ENCODE data around the gene SNRPB2. TPM values are rescaled to one million over a fixed set of nuclear protein-coding genes. Genes with fewer than 3 reads are reported as not detected.

SNRPB2 gene
- total and polyA plus RNA-seq, 2 donors (not counting 3 experiments of a cell fraction or from before 2014, with no cell fraction given): 43.7 to 76.0 TPM

GRCh38 chr20:16713066-16713465 lies 16.8 kb upstream of the SNRPB2 start:
- no peaks in the 10 kb centered on the region for H3K4me1 ChIP-seq (ENCODE audit: control insufficient read depth, extremely low read depth, insufficient read depth, low read length)
- H3K9me1 ChIP-seq (replicated peaks; ENCODE audit: control insufficient read depth, extremely low read depth, insufficient read depth, low read length): no peaks in the 10 kb centered on the region
- no peaks in the 10 kb centered on the region for H3K79me2 ChIP-seq (ENCODE audit: control insufficient read depth, insufficient read depth, low read length)
- DNase-seq (ENCODE audit: low read depth, low spot score): no peak
- ChIA-PET POLR2A (no interaction called here), CTCF (no interaction called here)
- H2AFZ ChIP-seq (ENCODE audit: low read depth, low read length): no peak overlapping the region
- dilution Hi-C loops (cut with MboI; ENCODE audit: extremely low pct_ligation_motif_present, low sequenced_read_pairs) (no loop called here), intact Hi-C loops (cut with micrococcal nuclease) (no loop called here)
- peaks cover 0 to 1% of the 10 kb centered on the region in 2 experiments for H3K27me3 ChIP-seq (ENCODE audit: control insufficient read depth in 2 of 2, insufficient read depth in 2 of 2, low read length in 2 of 2)
- no TSS peak for BruUV-seq (replicated peaks)
- H3K9ac ChIP-seq (replicated peaks; ENCODE audit: extremely low read depth, insufficient read depth, low read length): no peak overlapping the region
- no peak overlapping the region for H3K27ac ChIP-seq (ENCODE audit: insufficient read depth, low read depth, low read length)
- TF ChIP-seq EZH2 (IDR thresholded peaks at IDR 0.05; ENCODE audit: borderline replicate concordance, low read depth, low read length, severe bottlenecking): no peak
- no peaks in the 10 kb centered on the region for H3K9me3 ChIP-seq (replicated peaks; ENCODE audit: control insufficient read depth, insufficient read depth, low read length)
- no peak overlapping the region for H3K4me2 ChIP-seq (ENCODE audit: insufficient read depth, low read length)
- H3K4me3 ChIP-seq (replicated peaks in 1 of 3; ENCODE audit: insufficient read depth in 1 of 3, low read depth in 1 of 3, low read length in 3 of 3): no peak overlapping the region
- FAIRE-seq: no peak
- no peaks in the 10 kb centered on the region for H3K36me3 ChIP-seq (ENCODE audit: control insufficient read depth in 2 of 2, extremely low read depth in 1 of 2, insufficient read depth in 2 of 2, low read length in 2 of 2)
- no peaks in the 10 kb centered on the region for H4K20me1 ChIP-seq (replicated peaks; ENCODE audit: control insufficient read depth, extremely low read depth, insufficient read depth, low read length)

GRCh38 chr20:16714242-16714641 lies 15.6 kb upstream of the SNRPB2 start:
- POLR2A ChIA-PET: no interaction called here
- dilution Hi-C loops (cut with MboI; ENCODE audit: extremely low pct_ligation_motif_present, low sequenced_read_pairs): no loop called here
- Histone ChIP-seq H4K20me1 (replicated peaks; ENCODE audit: control insufficient read depth, extremely low read depth, insufficient read depth, low read length) (no peaks in the 10 kb centered on the region), H3K36me3 (ENCODE audit: control insufficient read depth in 2 of 2, extremely low read depth in 1 of 2, insufficient read depth in 2 of 2, low read length in 2 of 2) (no peaks in the 10 kb centered on the region), H3K4me1 (ENCODE audit: control insufficient read depth, extremely low read depth, insufficient read depth, low read length) (no peaks in the 10 kb centered on the region), H3K9ac (replicated peaks; ENCODE audit: extremely low read depth, insufficient read depth, low read length) (no peak overlapping the region), H3K27ac (ENCODE audit: insufficient read depth, low read depth, low read length) (no peak overlapping the region), H3K4me3 (replicated peaks in 1 of 3; ENCODE audit: insufficient read depth in 1 of 3, low read depth in 1 of 3, low read length in 3 of 3) (no peak overlapping the region), H2AFZ (ENCODE audit: low read depth, low read length) (no peak overlapping the region), H3K9me3 (replicated peaks; ENCODE audit: control insufficient read depth, insufficient read depth, low read length) (no peaks in the 10 kb centered on the region), H3K27me3 (ENCODE audit: control insufficient read depth in 2 of 2, insufficient read depth in 2 of 2, low read length in 2 of 2) (peaks cover 0 to 1% of the 10 kb centered on the region in 2 experiments), H3K4me2 (ENCODE audit: insufficient read depth, low read length) (no peak overlapping the region), H3K9me1 (replicated peaks; ENCODE audit: control insufficient read depth, extremely low read depth, insufficient read depth, low read length) (no peaks in the 10 kb centered on the region), H3K79me2 (ENCODE audit: control insufficient read depth, insufficient read depth, low read length) (no peaks in the 10 kb centered on the region)
- no TSS peak for BruUV-seq (replicated peaks)
- CTCF ChIA-PET: no interaction called here
- TF ChIP-seq MYC (IDR thresholded peaks at IDR 0.05; ENCODE audit: low read depth, low read length): no peak
- no peak for TF ChIP-seq FOS (IDR thresholded peaks at IDR 0.05; ENCODE audit: borderline replicate concordance, insufficient read depth, low read length)
- TF ChIP-seq EZH2 (IDR thresholded peaks at IDR 0.05; ENCODE audit: borderline replicate concordance, low read depth, low read length, severe bottlenecking): no peak
- TF ChIP-seq POLR2AphosphoS5 (IDR thresholded peaks at IDR 0.05; ENCODE audit: insufficient read depth, low read depth, low read length): no peak
- TF ChIP-seq MAX (IDR thresholded peaks at IDR 0.05; ENCODE audit: insufficient read depth, insufficient read length): no peak
- TF ChIP-seq JUN (IDR thresholded peaks at IDR 0.05; ENCODE audit: borderline replicate concordance, insufficient read depth, insufficient read length, low read depth): no peak
- no peak for TF ChIP-seq GATA2 (IDR thresholded peaks at IDR 0.05; ENCODE audit: insufficient read depth, insufficient read length, low read depth, low read length)
- no peak for TF ChIP-seq CTCF (IDR thresholded peaks at IDR 0.05; ENCODE audit: extremely low read depth in 1 of 2, insufficient read depth in 1 of 2, low read depth in 1 of 2, low read length in 2 of 2)
- TF ChIP-seq POLR2A (IDR thresholded peaks at IDR 0.05; ENCODE audit: low read depth, low read length): no peak
- FAIRE-seq (no peak), DNase-seq (ENCODE audit: low read depth, low spot score) (no peak)
- intact Hi-C loops (cut with micrococcal nuclease): no loop called here
